ENCODE measurements around the gene OLFML1. TPM values are rescaled to one million over a fixed set of nuclear protein-coding genes. Genes with fewer than 3 reads are reported as not detected.

OLFML1 gene
- total and polyA plus RNA-seq, 12 donors, result 4.0 to 12.6 (median 6.2) TPM

GRCh38 chr11:7512525-7513233, 27.4 kb downstream of the OLFML1 start:
- Histone ChIP-seq H3K4me3 (peak overlapping the region in 2 of 4 donors; percentile 72 to 92), H3K9me3 (replicated peaks in 1 of 3) (no peaks in the 10 kb centered on the region), H3K4me1 (replicated peaks in 1 of 2) (peaks cover 11 to 26% of the 10 kb centered on the region in 2 donors), H3K27ac (peak overlapping the region; percentile 77 to 97 (median 89)), H3K27me3 (no peaks in the 10 kb centered on the region), H3K36me3 (replicated peaks in 1 of 2) (no peaks in the 10 kb centered on the region)
- peak; percentile 49 to 88 (median 74) for DNase-seq
- intact Hi-C loops (cut with DNase I), result loop anchor here in 1 of 2 donors (10.0 kb wide), 1 partner anchor 152 kb away; no protein-coding TSS in a partner anchor
- TF ChIP-seq POLR2A (IDR thresholded peaks at IDR 0.05) (peak in 1 of 2 donors; percentile 19), CTCF (IDR thresholded peaks at IDR 0.05) (no peak)
- 23 to 35% (median 30%) methylated on average over 14 to 18 of the region's 18 CpGs for WGBS, 4 donors

GRCh38 chr11:7513234-7514098, 28.2 kb downstream of the OLFML1 start, which contains the start of gene PPFIBP2:
TSS of gene PPFIBP2 (plus strand) at chr11:7513999. CDS start at chr11:7549476, 35,477 bp downstream.
- DNase-seq, result peak; percentile 80 to 88 (median 84)
- peak within 1 kb of the TSS; percentile 77 to 97 (median 89) for H3K27ac ChIP-seq
- peak; percentile 54 to 67 for TF ChIP-seq POLR2A (IDR thresholded peaks at IDR 0.05)
- peak; percentile 60 to 76 (median 66) for TF ChIP-seq CTCF (IDR thresholded peaks at IDR 0.05)
- intact Hi-C loops (cut with DNase I), result loop anchor here in 1 of 2 donors (10.0 kb wide), 1 partner anchor 151 kb away; no protein-coding TSS in a partner anchor
- H3K4me1 ChIP-seq (replicated peaks in 1 of 2), result peaks cover 11 to 26% of the 10 kb centered on the region in 2 donors
- WGBS, 4 donors, result 0 to 1% (median 1%) methylated on average over 21 to 79 of the region's 79 CpGs
- H3K4me3 ChIP-seq, result peak within 1 kb of the TSS; percentile 64 to 92 (median 82)
- H3K36me3 ChIP-seq (replicated peaks in 1 of 2), result no peaks in the 10 kb centered on the region
- H3K27me3 ChIP-seq, result no peaks in the 10 kb centered on the region
- H3K9me3 ChIP-seq (replicated peaks in 1 of 3), result no peaks in the 10 kb centered on the region

- intact Hi-C loops (cut with DNase I), result loop anchor here in 1 of 2 donors (10.0 kb wide), 1 partner anchor 151 kb away; no protein-coding TSS in a partner anchor
- Histone ChIP-seq H3K9me3 (replicated peaks in 1 of 3) (no peaks in the 10 kb centered on the region), H3K27me3 (no peaks in the 10 kb centered on the region), H3K27ac (peak overlapping the region; percentile 77 to 97 (median 89)), H3K4me3 (peak overlapping the region; percentile 35 to 92 (median 68)), H3K36me3 (replicated peaks in 1 of 2) (no peaks in the 10 kb centered on the region), H3K4me1 (replicated peaks in 1 of 2) (peaks cover 11 to 26% of the 10 kb centered on the region in 2 donors)
- 1 to 4% (median 2%) methylated on average over 9 to 31 of the region's 31 CpGs for WGBS, 4 donors
- peak in 5 of 7 donors; percentile 27 to 61 (median 37) for DNase-seq
- TF ChIP-seq CTCF (IDR thresholded peaks at IDR 0.05) (no peak), POLR2A (IDR thresholded peaks at IDR 0.05) (no peak)
Measured at GRCh38 chr11:7514099-7514591, 28.8 kb downstream of the OLFML1 start.

Data from adrenal gland (tissue), 12 donors.